ENCODE measurements around the gene ERGIC2.
"Not testable (repeated sequence)": the region's sequence is repeated elsewhere in the genome, so short reads cannot be mapped to it uniquely, and the experiment has no call there.

Gene ERGIC2

DNA sequence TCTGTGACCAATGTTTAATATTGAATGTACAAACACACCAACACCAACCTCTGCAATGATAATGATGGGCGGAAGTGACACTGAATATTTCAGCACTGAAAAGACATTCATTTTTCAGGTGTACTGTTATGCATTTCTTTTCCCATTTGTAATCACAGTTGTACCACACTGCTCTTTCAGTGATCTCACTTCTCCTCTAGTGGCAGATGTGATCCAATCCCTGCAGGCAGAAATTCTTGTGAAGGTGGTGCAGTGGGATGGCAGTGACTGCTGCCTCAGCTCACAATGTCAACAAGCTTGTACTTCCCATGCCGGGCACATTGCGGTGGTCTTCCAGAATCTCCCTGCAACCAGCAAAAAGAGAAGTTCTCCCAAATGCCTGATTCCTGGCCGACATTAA is 23.0 kb upstream of the ERGIC2 start:
- DNase-seq (ENCODE audit: extremely low read depth, insufficient read length) = no peak
- no peaks in the 10 kb centered on the region for H3K27me3 ChIP-seq (replicated peaks; ENCODE audit: control insufficient read depth, insufficient read depth, low read length)
- no peaks in the 10 kb centered on the region for H3K36me3 ChIP-seq (ENCODE audit: control insufficient read depth, insufficient read depth, low read length)
- H3K4me3 ChIP-seq (replicated peaks; ENCODE audit: low read depth, low read length) = no peak overlapping the region
- TF ChIP-seq, protein P1, sequence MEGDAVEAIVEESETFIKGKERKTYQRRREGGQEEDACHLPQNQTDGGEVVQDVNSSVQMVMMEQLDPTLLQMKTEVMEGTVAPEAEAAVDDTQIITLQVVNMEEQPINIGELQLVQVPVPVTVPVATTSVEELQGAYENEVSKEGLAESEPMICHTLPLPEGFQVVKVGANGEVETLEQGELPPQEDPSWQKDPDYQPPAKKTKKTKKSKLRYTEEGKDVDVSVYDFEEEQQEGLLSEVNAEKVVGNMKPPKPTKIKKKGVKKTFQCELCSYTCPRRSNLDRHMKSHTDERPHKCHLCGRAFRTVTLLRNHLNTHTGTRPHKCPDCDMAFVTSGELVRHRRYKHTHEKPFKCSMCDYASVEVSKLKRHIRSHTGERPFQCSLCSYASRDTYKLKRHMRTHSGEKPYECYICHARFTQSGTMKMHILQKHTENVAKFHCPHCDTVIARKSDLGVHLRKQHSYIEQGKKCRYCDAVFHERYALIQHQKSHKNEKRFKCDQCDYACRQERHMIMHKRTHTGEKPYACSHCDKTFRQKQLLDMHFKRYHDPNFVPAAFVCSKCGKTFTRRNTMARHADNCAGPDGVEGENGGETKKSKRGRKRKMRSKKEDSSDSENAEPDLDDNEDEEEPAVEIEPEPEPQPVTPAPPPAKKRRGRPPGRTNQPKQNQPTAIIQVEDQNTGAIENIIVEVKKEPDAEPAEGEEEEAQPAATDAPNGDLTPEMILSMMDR (IDR thresholded peaks at IDR 0.05; ENCODE audit: insufficient read depth, low read length, poor library complexity, severe bottlenecking) = no peak

DNA sequence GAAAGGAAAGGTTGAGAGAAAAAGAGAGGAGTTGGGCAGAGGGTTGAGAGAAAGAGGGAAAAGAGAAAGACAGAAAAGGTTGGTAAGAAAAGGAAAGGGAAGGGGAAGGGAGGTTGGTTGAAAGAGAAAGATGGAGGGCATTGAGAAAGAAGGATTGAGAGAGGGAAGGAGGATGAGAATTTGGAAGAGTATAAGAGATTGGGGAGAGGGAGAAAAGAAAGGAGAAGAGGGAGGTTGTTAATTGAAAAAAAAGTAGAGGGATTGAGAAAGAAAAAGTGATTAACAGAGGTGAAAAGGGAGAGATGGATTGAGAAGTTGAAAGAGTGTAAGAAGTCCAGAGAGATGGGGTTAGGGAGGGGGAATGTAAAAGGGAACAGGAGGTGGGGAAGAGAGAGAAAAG is 21.5 kb upstream of the ERGIC2 start:
- H3K36me3 ChIP-seq (ENCODE audit: control insufficient read depth, insufficient read depth, low read length) = no peaks in the 10 kb centered on the region
- no peak for DNase-seq (ENCODE audit: extremely low read depth, insufficient read length)
- H3K27me3 ChIP-seq (replicated peaks; ENCODE audit: control insufficient read depth, insufficient read depth, low read length) = no peaks in the 10 kb centered on the region
- TF ChIP-seq, protein P1 (IDR thresholded peaks at IDR 0.05; ENCODE audit: insufficient read depth, low read length, poor library complexity, severe bottlenecking) = no peak
- H3K4me3 ChIP-seq (replicated peaks; ENCODE audit: low read depth, low read length) = no peak overlapping the region

DNA sequence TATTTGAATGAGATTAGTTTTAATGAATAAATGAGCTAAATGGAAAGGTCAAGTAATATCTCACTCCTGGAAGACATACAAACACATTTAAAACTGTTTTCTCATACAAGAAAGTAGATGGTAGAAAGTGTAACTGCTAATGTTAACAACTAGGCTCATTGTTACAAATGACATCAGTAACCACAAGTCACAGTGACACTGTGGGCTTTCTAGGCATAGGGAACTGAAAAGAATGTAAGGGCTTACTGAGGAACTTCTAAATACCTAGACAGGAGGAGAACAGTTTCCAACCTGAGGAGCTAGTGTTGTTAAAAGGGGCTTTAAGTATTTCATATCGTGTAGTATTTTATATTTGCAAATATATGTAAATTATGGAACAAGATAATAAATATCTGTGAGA is 17.5 kb upstream of the ERGIC2 start:
- Histone ChIP-seq H3K36me3 (ENCODE audit: control insufficient read depth, insufficient read depth, low read length) (no peaks in the 10 kb centered on the region), H3K4me3 (replicated peaks; ENCODE audit: low read depth, low read length) (no peak overlapping the region), H3K27me3 (replicated peaks; ENCODE audit: control insufficient read depth, insufficient read depth, low read length) (no peaks in the 10 kb centered on the region)
- TF ChIP-seq, protein P1 (IDR thresholded peaks at IDR 0.05; ENCODE audit: insufficient read depth, low read length, poor library complexity, severe bottlenecking) = no peak
- peak; percentile 35 for DNase-seq (ENCODE audit: extremely low read depth, insufficient read length)

DNA sequence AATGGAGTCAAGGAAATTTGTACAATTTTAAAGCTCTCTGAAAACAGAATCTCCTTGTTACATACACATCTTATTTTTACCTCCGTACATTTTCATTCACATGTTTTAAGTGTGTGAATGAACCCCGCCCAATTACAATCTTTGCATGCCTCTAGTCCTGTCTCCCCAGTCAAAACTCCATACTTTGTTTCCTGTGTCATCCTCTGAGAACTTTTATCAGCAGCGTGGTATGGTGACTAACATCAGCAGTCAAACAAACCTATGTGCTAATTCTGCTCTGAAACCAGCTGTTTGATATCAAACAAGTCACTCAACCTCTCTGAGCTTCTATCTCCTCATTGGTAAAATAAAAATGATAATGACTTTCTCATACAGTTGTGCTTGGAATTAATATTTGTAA is 15.8 kb upstream of the ERGIC2 start:
- Histone ChIP-seq H3K4me3 (replicated peaks; ENCODE audit: low read depth, low read length) (no peak overlapping the region), H3K36me3 (ENCODE audit: control insufficient read depth, insufficient read depth, low read length) (no peaks in the 10 kb centered on the region), H3K27me3 (replicated peaks; ENCODE audit: control insufficient read depth, insufficient read depth, low read length) (no peaks in the 10 kb centered on the region)
- TF ChIP-seq, protein P1 (IDR thresholded peaks at IDR 0.05; ENCODE audit: insufficient read depth, low read length, poor library complexity, severe bottlenecking) = no peak
- no peak for DNase-seq (ENCODE audit: extremely low read depth, insufficient read length)

DNA sequence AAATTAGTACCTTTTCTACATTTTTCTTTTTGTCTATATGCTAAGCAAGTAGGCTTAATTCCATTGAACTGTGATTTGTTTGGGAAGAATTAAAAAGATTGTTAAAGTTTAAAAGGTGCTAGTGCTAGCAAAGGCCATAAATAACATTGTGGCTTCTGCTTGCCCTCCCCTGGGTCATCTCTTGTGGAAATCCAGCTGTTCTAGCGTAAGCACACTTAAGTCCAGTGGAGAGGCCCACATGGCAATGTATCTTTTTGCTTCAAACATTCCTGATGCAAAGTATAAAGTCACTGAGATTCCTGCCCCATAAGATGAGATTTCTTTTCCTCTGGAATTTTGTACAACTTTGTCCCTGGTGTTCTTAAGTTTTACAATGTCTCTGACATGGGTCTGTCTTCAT is 14.4 kb upstream of the ERGIC2 start:
- no peak overlapping the region for H3K4me3 ChIP-seq (replicated peaks; ENCODE audit: low read depth, low read length)

DNA sequence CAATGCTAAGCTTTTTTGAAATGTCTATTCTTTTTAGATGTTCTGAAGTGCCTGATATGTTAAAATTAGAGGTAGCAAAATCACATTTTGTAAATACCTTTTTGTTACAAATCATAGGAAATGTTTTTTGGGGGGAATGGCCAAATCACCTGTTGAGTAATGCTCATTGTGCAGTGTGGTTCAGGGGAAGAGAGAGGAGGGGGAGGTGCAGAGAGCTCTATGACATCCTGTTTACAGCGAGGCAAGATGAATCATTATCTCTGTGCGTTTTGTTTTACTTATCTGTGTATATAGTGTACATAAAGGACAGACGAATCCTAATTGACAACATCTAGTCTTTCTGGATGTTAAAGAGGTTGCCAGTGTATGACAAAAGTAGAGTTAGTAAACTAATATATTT is 9.4 kb upstream of the ERGIC2 start:
- not testable (repeated sequence) for H3K36me3 ChIP-seq (ENCODE audit: control insufficient read depth, insufficient read depth, low read length); H3K4me3 ChIP-seq (replicated peaks; ENCODE audit: low read depth, low read length); H3K27me3 ChIP-seq (replicated peaks; ENCODE audit: control insufficient read depth, insufficient read depth, low read length)
- DNase-seq (ENCODE audit: extremely low read depth, insufficient read length) = peak; percentile 9

More for the DNA sequence above, 14.4 kb upstream of the ERGIC2 start:
- DNase-seq (ENCODE audit: extremely low read depth, insufficient read length) = no peak
- H3K27me3 ChIP-seq (replicated peaks; ENCODE audit: control insufficient read depth, insufficient read depth, low read length) = no peaks in the 10 kb centered on the region
- TF ChIP-seq, protein P1 (IDR thresholded peaks at IDR 0.05; ENCODE audit: insufficient read depth, low read length, poor library complexity, severe bottlenecking) = no peak
- no peaks in the 10 kb centered on the region for H3K36me3 ChIP-seq (ENCODE audit: control insufficient read depth, insufficient read depth, low read length)
